Body of pancreas (tissue), 4 donors: ENCODE data around the gene TRIM69. TPM values are rescaled to one million over a fixed set of nuclear protein-coding genes. Genes with fewer than 3 reads are reported as not detected.

Experiments
- ATAC-seq: fragments of 150-250 bp; one replicate; pipeline ENCODE4 v1.9.1; 2016
- DNase-seq, 4 donors: peaks; one replicate each; pipeline ENCODE4 v3.0.0-alpha.2; 2019
- H3K27ac ChIP-seq, 4 donors: fragments of 200-600 bp; sonication (generic); 1 replicate in 3 of 4; 2 replicates in 1 of 4; pipeline versions ENCODE4 v1.5.1 to v1.6.1; 2016 to 2019; ENCODE audit warnings: mild to moderate bottlenecking in 1 of 4, mixed read lengths in 1 of 4, moderate library complexity in 1 of 4
- H3K27me3 ChIP-seq, 2 donors: fragments of 200-600 bp; sonication (generic); one replicate each; pipeline ENCODE4 v1.6.0; 2016; ENCODE audit warnings: mild to moderate bottlenecking in 1 of 2
- H3K36me3 ChIP-seq, 2 donors: fragments of 200-600 bp; sonication (generic); replicated peaks in 1 of 2; 2 replicates each; pipeline ENCODE4 v1.5.1; 2016; ENCODE audit warnings: low read depth in 2 of 2; ENCODE audit not compliant: insufficient read depth in 1 of 2
- H3K4me1 ChIP-seq: fragments of 200-600 bp; sonication (generic); one replicate; pipeline ENCODE4 v1.6.0; 2016
- H3K4me3 ChIP-seq, 2 donors: fragments of 200-600 bp; sonication (generic); 1 replicate in 1 of 2; 2 replicates in 1 of 2; pipeline ENCODE4 v1.5.1; 2016 to 2019
- H3K9me3 ChIP-seq, 3 donors: fragments of 200-600 bp; sonication (generic); 1 replicate in 2 of 3; 2 replicates in 1 of 3; pipeline ENCODE4 v1.5.1; 2016
- POLR2A ChIP-seq, 3 donors: fragments of 450-650 bp; IDR thresholded peaks; one replicate each; pipeline ENCODE4 v1.6.1; 2016; ENCODE audit warnings: antibody characterized with exemption in 3 of 3, mild to moderate bottlenecking in 2 of 3
- WGBS, 2 donors: methylation state at CpG; one replicate each; pipeline ENCODE4 v1.1.5; 2017; 5-methylcytosine and 5-hydroxymethylcytosine counted together
- intact Hi-C: fragments of 100-400 bp; cut with DNase I; formaldehyde crosslinking; loops from one replicate; pipeline ENCODE4 v1.15.1; 2023
- total RNA-seq, 2 donors: library from RNA; depleted of rRNA; stranded (reverse); fragments of >200 nt; gene quantifications; one replicate each; pipeline ENCODE4 v1.1.0, GENCODE V29; 2016
- TF ChIP-seq, protein P1 (sequence below), 7 experiments: fragments of 450-650 bp in 4 of 7; fragments of 200-600 bp in 3 of 7; sonication (generic) in 3 of 7; IDR thresholded peaks; one replicate each; pipeline ENCODE4 v1.5.1; 2016 to 2019; ENCODE audit warnings: antibody characterized with exemption in 7 of 7

TRIM69 gene
- total RNA-seq, 2 donors from 2014 or later: 2.6 to 2.9 TPM

DNA sequence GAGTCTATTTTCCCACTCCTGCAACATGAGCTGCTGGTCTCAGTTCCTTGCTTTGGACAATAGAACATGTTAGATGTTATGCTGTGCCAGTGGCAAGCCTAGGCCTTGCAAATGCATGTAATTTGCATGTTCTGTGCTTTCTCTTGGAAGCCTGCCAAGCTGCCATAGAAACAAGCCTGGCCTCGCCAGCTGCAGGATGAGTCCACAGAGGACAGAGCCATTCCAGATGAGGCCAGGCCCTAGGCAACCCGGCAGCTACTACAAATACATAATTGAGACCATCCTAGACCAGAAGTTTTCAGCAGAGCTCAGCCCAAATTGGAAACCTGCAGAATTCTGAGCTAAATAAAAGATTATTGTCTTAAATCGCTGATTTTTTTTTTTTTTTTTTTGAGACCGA, 39.6 kb downstream of the TRIM69 start:
- intact Hi-C loops: no loop called here
- no peak overlapping the region for H3K4me3 ChIP-seq
- no peak for TF ChIP-seq POLR2A (IDR thresholded peaks at IDR 0.05)
- TF ChIP-seq, protein P1, sequence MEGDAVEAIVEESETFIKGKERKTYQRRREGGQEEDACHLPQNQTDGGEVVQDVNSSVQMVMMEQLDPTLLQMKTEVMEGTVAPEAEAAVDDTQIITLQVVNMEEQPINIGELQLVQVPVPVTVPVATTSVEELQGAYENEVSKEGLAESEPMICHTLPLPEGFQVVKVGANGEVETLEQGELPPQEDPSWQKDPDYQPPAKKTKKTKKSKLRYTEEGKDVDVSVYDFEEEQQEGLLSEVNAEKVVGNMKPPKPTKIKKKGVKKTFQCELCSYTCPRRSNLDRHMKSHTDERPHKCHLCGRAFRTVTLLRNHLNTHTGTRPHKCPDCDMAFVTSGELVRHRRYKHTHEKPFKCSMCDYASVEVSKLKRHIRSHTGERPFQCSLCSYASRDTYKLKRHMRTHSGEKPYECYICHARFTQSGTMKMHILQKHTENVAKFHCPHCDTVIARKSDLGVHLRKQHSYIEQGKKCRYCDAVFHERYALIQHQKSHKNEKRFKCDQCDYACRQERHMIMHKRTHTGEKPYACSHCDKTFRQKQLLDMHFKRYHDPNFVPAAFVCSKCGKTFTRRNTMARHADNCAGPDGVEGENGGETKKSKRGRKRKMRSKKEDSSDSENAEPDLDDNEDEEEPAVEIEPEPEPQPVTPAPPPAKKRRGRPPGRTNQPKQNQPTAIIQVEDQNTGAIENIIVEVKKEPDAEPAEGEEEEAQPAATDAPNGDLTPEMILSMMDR (IDR thresholded peaks at IDR 0.05): no peak
- H3K36me3 ChIP-seq: no peaks in the 10 kb centered on the region
- no peak overlapping the region for H3K27ac ChIP-seq
- DNase-seq: no peak
- no peaks in the 10 kb centered on the region for H3K27me3 ChIP-seq
- no peaks in the 10 kb centered on the region for H3K4me1 ChIP-seq
- 84 to 94% methylated on average over 4 of the region's 4 CpGs for WGBS, 2 donors
- no peak for ATAC-seq
- peaks cover 0 to 4% (median 0%) of the 10 kb centered on the region in 3 donors for H3K9me3 ChIP-seq

DNA sequence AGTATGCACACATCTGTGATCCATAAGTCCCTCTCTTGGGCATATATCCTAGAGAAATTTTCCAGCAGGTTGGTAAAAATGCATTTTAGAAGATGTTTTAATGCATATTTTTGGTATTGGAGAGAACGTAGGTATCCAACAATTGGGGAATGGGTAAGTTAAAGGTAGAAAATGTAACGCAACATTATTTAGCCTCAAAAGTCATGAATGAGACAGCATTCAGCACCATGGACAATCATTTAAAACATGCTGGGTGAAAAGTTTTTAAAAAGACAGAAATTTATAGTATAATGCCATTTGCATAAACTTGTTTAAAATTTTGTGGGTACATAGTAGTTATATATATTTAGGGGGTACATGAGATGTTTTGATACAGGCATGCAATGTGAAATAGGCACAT, 43.4 kb downstream of the TRIM69 start:
- H3K27ac ChIP-seq: no peak overlapping the region
- H3K9me3 ChIP-seq: no peaks in the 10 kb centered on the region
- no peak overlapping the region for H3K4me3 ChIP-seq
- intact Hi-C loops: no loop called here
- no peak for DNase-seq
- WGBS, 2 donors: 82 to 85% methylated on average over 2 of the region's 2 CpGs
- TF ChIP-seq, protein P1 (IDR thresholded peaks at IDR 0.05): no peak
- TF ChIP-seq POLR2A (IDR thresholded peaks at IDR 0.05): no peak
- no peaks in the 10 kb centered on the region for H3K27me3 ChIP-seq
- no peaks in the 10 kb centered on the region for H3K36me3 ChIP-seq
- peaks cover 6% of the 10 kb centered on the region for H3K4me1 ChIP-seq
- no peak for ATAC-seq

DNA sequence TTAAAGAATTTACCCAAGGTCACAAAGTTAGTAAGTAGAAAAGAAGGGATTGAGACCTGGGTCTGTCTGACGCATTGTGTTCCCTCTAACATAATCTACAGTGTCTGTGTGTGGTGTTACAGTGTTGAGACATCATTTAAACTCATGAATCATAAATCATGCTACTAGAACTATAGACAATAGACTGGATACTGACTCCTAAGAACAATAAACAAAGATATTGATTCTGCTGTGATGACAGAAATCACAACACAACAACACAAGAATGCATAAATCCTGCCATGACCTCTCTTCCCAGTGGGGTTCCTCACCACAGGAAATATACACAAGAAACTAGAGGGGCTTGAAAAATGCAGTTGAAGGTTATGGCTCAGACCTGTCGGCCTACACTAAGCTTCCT, 44.3 kb downstream of the TRIM69 start:
- no peak overlapping the region for H3K27ac ChIP-seq
- WGBS, 2 donors: 65 to 78% methylated on average over 2 of the region's 2 CpGs

DNA sequence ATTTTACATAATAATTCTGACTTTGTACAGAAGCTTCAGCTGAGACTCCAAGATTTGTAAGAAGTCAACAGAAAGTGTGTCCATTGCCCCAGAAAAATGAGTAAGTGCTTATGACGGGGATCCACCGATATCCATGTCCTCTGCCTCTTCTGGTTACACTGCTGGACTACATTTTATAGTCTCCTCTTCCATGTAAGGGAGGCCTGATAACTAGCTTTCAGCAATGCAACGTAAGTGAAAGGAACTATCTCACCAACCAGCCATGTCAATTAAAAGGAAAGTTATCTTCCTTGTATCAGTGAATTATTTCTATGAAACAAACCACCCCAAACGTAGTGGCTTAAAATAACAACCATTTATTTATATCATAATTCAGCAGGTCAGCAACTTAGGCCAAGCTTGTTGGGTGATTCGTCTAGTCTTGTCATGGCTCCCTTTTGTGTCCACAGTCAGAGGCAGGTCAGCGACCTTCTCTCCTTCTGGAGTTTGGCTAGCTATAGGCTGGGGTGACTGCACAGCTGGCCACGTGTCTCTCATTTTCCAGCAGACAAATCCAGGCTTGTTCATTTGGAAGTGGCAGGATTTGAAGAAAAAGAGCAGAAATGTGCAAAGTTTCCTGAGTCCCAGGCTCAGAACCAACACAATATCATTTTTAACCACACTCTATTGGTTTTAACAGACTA, 44.9 kb downstream of the TRIM69 start:
- Histone ChIP-seq H3K9me3 (no peaks in the 10 kb centered on the region), H3K36me3 (no peaks in the 10 kb centered on the region), H3K27ac (no peak overlapping the region), H3K4me1 (peaks cover 6% of the 10 kb centered on the region), H3K4me3 (no peak overlapping the region), H3K27me3 (no peaks in the 10 kb centered on the region)
- TF ChIP-seq, protein P1 (IDR thresholded peaks at IDR 0.05): no peak
- TF ChIP-seq POLR2A (IDR thresholded peaks at IDR 0.05): no peak
- intact Hi-C loops: no loop called here
- DNase-seq (no peak), ATAC-seq (no peak)
- WGBS, 2 donors: 74 to 78% methylated on average over 7 of the region's 7 CpGs

More for the DNA sequence above, 44.3 kb downstream of the TRIM69 start:
- no peaks in the 10 kb centered on the region for H3K27me3 ChIP-seq
- intact Hi-C loops: no loop called here
- H3K36me3 ChIP-seq: no peaks in the 10 kb centered on the region
- DNase-seq: no peak
- H3K9me3 ChIP-seq: no peaks in the 10 kb centered on the region
- no peak for TF ChIP-seq POLR2A (IDR thresholded peaks at IDR 0.05)
- TF ChIP-seq, protein P1 (IDR thresholded peaks at IDR 0.05): no peak
- peaks cover 6% of the 10 kb centered on the region for H3K4me1 ChIP-seq
- H3K4me3 ChIP-seq: no peak overlapping the region
- ATAC-seq: no peak

DNA sequence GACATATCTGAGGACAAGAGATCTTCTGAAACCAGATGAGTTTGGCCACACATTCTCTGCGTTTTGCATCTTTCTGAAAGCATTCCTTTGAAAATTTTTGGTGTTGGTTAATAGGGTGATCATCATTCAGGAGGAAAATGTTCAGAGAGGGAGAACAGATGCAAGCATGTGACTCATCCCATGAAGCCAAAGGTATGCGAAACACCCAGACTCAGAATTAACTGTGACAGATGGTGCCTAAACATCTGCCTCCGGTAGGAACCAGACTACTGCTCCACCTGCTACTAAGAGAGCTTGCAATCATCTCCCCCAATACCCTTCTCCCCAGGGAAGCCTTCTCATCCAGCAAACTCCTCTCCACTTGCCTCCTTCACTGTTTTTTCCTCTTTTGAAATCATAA, 46.2 kb downstream of the TRIM69 start:
- 86 to 89% methylated on average over 3 of the region's 3 CpGs for WGBS, 2 donors
- no peak overlapping the region for H3K27ac ChIP-seq
- no peaks in the 10 kb centered on the region for H3K36me3 ChIP-seq
- no peak for DNase-seq
- ATAC-seq: no peak
- H3K27me3 ChIP-seq: no peaks in the 10 kb centered on the region
- TF ChIP-seq, protein P1 (IDR thresholded peaks at IDR 0.05): no peak
- no peak for TF ChIP-seq POLR2A (IDR thresholded peaks at IDR 0.05)
- H3K4me1 ChIP-seq: peaks cover 6% of the 10 kb centered on the region
- H3K4me3 ChIP-seq: no peak overlapping the region
- intact Hi-C loops: no loop called here
- no peaks in the 10 kb centered on the region for H3K9me3 ChIP-seq
